A549 (cell line): ENCODE results near the gene TRMT10C.
"Not testable (repeated sequence)": the region's sequence is repeated elsewhere in the genome, so short reads cannot be mapped to it uniquely, and the experiment has no call there.

Source experiments
- MAFK ChIP-seq: fragments of 450-650 bp; IDR thresholded peaks from 2 replicates; pipeline ENCODE4 v1.6.1; 2014; ENCODE audit not compliant: partially characterized antibody
- RCOR1 ChIP-seq: fragments of 150-350 bp; IDR thresholded peaks from 2 replicates; pipeline ENCODE4 v1.6.1; 2014; ENCODE audit warnings: antibody characterized with exemption, low read length, low read depth
- TF ChIP-seq, protein P1 (sequence below): fragments of >200 bp; sonication (Bioruptor Twin); formaldehyde crosslinking; IDR thresholded peaks from 3 replicates; pipeline ENCODE4 v1.5.1; 2016

DNA sequence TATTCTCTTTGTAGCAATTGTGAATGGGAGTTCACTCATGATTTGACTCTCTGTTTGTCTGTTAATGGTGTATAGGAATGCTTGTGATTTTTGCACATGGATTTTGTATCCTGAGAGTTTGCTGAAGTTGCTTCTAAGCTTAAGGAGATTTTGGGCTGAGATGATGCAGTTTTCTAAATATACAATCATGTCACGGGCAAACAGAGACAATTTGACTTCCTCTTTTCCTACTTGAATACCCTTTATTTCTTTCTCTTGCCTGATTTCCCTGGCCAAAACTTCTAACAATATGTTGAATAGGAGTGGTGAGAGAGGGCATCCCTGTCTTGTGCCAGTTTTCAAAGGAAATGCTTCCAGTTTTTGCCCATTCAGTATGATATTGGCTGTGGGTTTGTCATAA, 24.7 kb upstream of the TRMT10C start:
- TF ChIP-seq MAFK, RCOR1: not testable (repeated sequence)
- TF ChIP-seq, protein P1, sequence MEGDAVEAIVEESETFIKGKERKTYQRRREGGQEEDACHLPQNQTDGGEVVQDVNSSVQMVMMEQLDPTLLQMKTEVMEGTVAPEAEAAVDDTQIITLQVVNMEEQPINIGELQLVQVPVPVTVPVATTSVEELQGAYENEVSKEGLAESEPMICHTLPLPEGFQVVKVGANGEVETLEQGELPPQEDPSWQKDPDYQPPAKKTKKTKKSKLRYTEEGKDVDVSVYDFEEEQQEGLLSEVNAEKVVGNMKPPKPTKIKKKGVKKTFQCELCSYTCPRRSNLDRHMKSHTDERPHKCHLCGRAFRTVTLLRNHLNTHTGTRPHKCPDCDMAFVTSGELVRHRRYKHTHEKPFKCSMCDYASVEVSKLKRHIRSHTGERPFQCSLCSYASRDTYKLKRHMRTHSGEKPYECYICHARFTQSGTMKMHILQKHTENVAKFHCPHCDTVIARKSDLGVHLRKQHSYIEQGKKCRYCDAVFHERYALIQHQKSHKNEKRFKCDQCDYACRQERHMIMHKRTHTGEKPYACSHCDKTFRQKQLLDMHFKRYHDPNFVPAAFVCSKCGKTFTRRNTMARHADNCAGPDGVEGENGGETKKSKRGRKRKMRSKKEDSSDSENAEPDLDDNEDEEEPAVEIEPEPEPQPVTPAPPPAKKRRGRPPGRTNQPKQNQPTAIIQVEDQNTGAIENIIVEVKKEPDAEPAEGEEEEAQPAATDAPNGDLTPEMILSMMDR, result not testable (repeated sequence)
